IMR-90 (cell line): Measurements from ENCODE around the gene CD274. TPM values are rescaled to one million over a fixed set of nuclear protein-coding genes. Genes with fewer than 3 reads are reported as not detected.
A peak's percentile ranks its signal among the peaks of the same experiment; 100 is the strongest.

Experiments used
- ATAC-seq: fragments of 200-7000 bp; cut with Tn5 transposase; 2 replicates; pipeline ENCODE4 v1.9.1; 2020; ENCODE audit warnings: low read depth, mild to moderate bottlenecking, moderate library complexity
- BruUV-seq: library from RNA; stranded (reverse); fragments of 400-500 nt; replicated peaks from 2 replicates; lab custom pipeline; 2021; lab: Mats Ljungman, UMichigan
- CTCF ChIA-PET: fragments of 300-600 bp; formaldehyde crosslinking; extraction: SDS; loops from one replicate; lab custom pipeline; 2021; ENCODE audit warnings: antibody characterized with exemption; lab: Yijun Ruan, JAX
- POLR2A ChIA-PET: fragments of 300-600 bp; sonication (Branson Sonifier 250); formaldehyde crosslinking; loops from one replicate; lab custom pipeline; 2022; ENCODE audit warnings: antibody characterized with exemption; ENCODE audit not compliant: unreplicated experiment; lab: Charles Lee
- DNase-seq: peaks from one replicate; pipeline ENCODE4 v3.0.0; 2013
- H2AFZ ChIP-seq: replicated peaks from 2 replicates; pipeline ENCODE3; 2013; ENCODE audit warnings: low read length, mild to moderate bottlenecking; ENCODE audit not compliant: poor library complexity
- H2AK5ac ChIP-seq: 2 replicates; pipeline ENCODE4 v1.6.1; 2013; ENCODE audit warnings: low read depth, low read length, inconsistent platforms
- H2AK9ac ChIP-seq: replicated peaks from 2 replicates; pipeline ENCODE3; 2013; ENCODE audit warnings: mild to moderate bottlenecking, low read depth, low read length, moderate library complexity; ENCODE audit not compliant: poor library complexity
- H2BK120ac ChIP-seq: 2 replicates; pipeline ENCODE4 v1.6.1; 2013; ENCODE audit warnings: low read depth, low read length, inconsistent platforms
- H2BK15ac ChIP-seq: 3 replicates; pipeline ENCODE4 v1.6.1; 2013; ENCODE audit warnings: low read depth, low read length, inconsistent platforms
- H2BK20ac ChIP-seq: 2 replicates; pipeline ENCODE4 v1.6.1; 2013; ENCODE audit warnings: low read depth, mild to moderate bottlenecking, inconsistent platforms, low read length, moderate library complexity
- H2BK5ac ChIP-seq: 2 replicates; pipeline ENCODE4 v1.6.1; 2013; ENCODE audit warnings: mild to moderate bottlenecking, low read depth, low read length, inconsistent platforms; ENCODE audit not compliant: poor library complexity, severe bottlenecking
- H3K14ac ChIP-seq: replicated peaks from 2 replicates; pipeline ENCODE4 v1.6.1; 2013; ENCODE audit warnings: low read depth, low read length, inconsistent platforms
- H3K18ac ChIP-seq: 2 replicates; pipeline ENCODE4 v1.6.1; 2013; ENCODE audit warnings: low read depth, low read length, control low read depth
- H3K23ac ChIP-seq: 2 replicates; pipeline ENCODE4 v1.6.1; 2013; ENCODE audit warnings: low read depth, low read length, inconsistent platforms
- H3K27ac ChIP-seq: 2 replicates; pipeline ENCODE4 v1.5.1; 2013; ENCODE audit warnings: mild to moderate bottlenecking, control low read depth, low read length; ENCODE audit not compliant: insufficient read depth
- H3K27me3 ChIP-seq: 2 replicates; pipeline ENCODE4 v1.6.1; 2013; ENCODE audit warnings: low read length; ENCODE audit not compliant: control insufficient read depth, insufficient read depth
- H3K36me3 ChIP-seq: 2 replicates; pipeline ENCODE4 v1.6.1; 2013; ENCODE audit warnings: low read length, mixed read lengths; ENCODE audit not compliant: control insufficient read depth, insufficient read depth
- H3K4ac ChIP-seq: 2 replicates; pipeline ENCODE4 v1.6.1; 2013; ENCODE audit warnings: low read depth, low read length, inconsistent platforms
- H3K4me1 ChIP-seq: 2 replicates; pipeline ENCODE4 v1.6.1; 2013; ENCODE audit warnings: low read length, mixed read lengths; ENCODE audit not compliant: control insufficient read depth, insufficient read depth
- H3K4me2 ChIP-seq: 2 replicates; pipeline ENCODE4 v1.6.1; 2013; ENCODE audit warnings: low read depth, mild to moderate bottlenecking, control low read depth, low read length, moderate library complexity
- H3K4me3 ChIP-seq: 2 replicates; pipeline ENCODE4 v1.5.1; 2013; ENCODE audit warnings: low read depth, mild to moderate bottlenecking, control low read depth, low read length, moderate library complexity; ENCODE audit not compliant: insufficient read depth
- H3K56ac ChIP-seq: 2 replicates; pipeline ENCODE4 v1.6.1; 2013; ENCODE audit warnings: low read length, inconsistent platforms; ENCODE audit not compliant: insufficient read depth; ENCODE audit errors: extremely low read depth
- H3K79me1 ChIP-seq, 2 experiments: 2 replicates each; pipeline ENCODE4 v1.6.1; 2013; ENCODE audit warnings: low read length in 2 of 2, inconsistent platforms in 1 of 2, low read depth in 1 of 2
- H3K9ac ChIP-seq: 2 replicates; pipeline ENCODE4 v1.6.1; 2013; ENCODE audit warnings: low read depth, low read length, control low read depth
- H3K9me1 ChIP-seq: 2 replicates; pipeline ENCODE4 v1.6.1; 2013; ENCODE audit warnings: low read length, inconsistent platforms; ENCODE audit not compliant: insufficient read depth
- H3K9me3 ChIP-seq: 2 replicates; pipeline ENCODE4 v1.6.1; 2013; ENCODE audit warnings: low read length; ENCODE audit not compliant: control insufficient read depth, insufficient read depth
- H4K20me1 ChIP-seq: 2 replicates; pipeline ENCODE4 v1.6.1; 2013; ENCODE audit warnings: low read length, inconsistent platforms; ENCODE audit not compliant: insufficient read depth
- H4K5ac ChIP-seq: 2 replicates; pipeline ENCODE4 v1.6.1; 2013; ENCODE audit warnings: mild to moderate bottlenecking, low read depth, low read length, control low read depth
- H4K8ac ChIP-seq, 2 experiments: 2 replicates each; pipeline ENCODE4 v1.6.1; 2013; ENCODE audit warnings: low read depth in 2 of 2, low read length in 2 of 2, control low read depth in 1 of 2, inconsistent platforms in 1 of 2
- H4K91ac ChIP-seq: 2 replicates; pipeline ENCODE4 v1.6.1; 2013; ENCODE audit warnings: low read depth, low read length, inconsistent platforms; ENCODE audit not compliant: insufficient read depth
- BHLHE40 ChIP-seq: fragments of 150-350 bp; IDR thresholded peaks from 2 replicates; pipeline ENCODE4 v1.6.1; 2016; ENCODE audit warnings: mild to moderate bottlenecking, low read depth, low read length
- CEBPB ChIP-seq: IDR thresholded peaks from 2 replicates; pipeline ENCODE4 v1.6.1; 2012; ENCODE audit warnings: low read depth, low read length, improper control_type of control experiment
- CHD1 ChIP-seq: IDR thresholded peaks from 2 replicates; pipeline ENCODE4 v1.6.1; 2012; ENCODE audit warnings: low read depth, low read length, improper control_type of control experiment
- CTCF ChIP-seq: conservative IDR thresholded peaks from 2 replicates; pipeline ENCODE4 v1.5.1; 2012; ENCODE audit warnings: mild to moderate bottlenecking, low read depth, low read length, improper control_type of control experiment
- ELK1 ChIP-seq: fragments of 150-350 bp; IDR thresholded peaks from 2 replicates; pipeline ENCODE4 v1.6.1; 2016; ENCODE audit warnings: low read depth, mild to moderate bottlenecking, low read length, moderate library complexity, borderline replicate concordance
- FOS ChIP-seq: fragments of 150-350 bp; IDR thresholded peaks from 2 replicates; pipeline ENCODE4 v1.6.1; 2016; ENCODE audit warnings: low read depth, low read length
- MAFK ChIP-seq: IDR thresholded peaks from 2 replicates; pipeline ENCODE4 v1.6.1; 2012; ENCODE audit warnings: low read depth, low read length, improper control_type of control experiment
- MXI1 ChIP-seq: IDR thresholded peaks from 2 replicates; pipeline ENCODE4 v1.6.1; 2012; ENCODE audit warnings: low read depth, mild to moderate bottlenecking, low read length, moderate library complexity, borderline replicate concordance
- NFE2L2 ChIP-seq: fragments of 150-350 bp; IDR thresholded peaks from 2 replicates; pipeline ENCODE4 v1.6.1; 2016; ENCODE audit warnings: low read depth, mild to moderate bottlenecking, low read length
- RCOR1 ChIP-seq: IDR thresholded peaks from 2 replicates; pipeline ENCODE4 v1.6.1; 2012; ENCODE audit warnings: mild to moderate bottlenecking, low read length, improper control_type of control experiment; ENCODE audit not compliant: insufficient replicate concordance
- RFX5 ChIP-seq: IDR thresholded peaks from 2 replicates; pipeline ENCODE4 v1.8.0; 2012; ENCODE audit warnings: low read depth, mild to moderate bottlenecking, low read length, moderate library complexity
- SMC3 ChIP-seq: fragments of 150-350 bp; IDR thresholded peaks from 2 replicates; pipeline ENCODE4 v1.6.1; 2016; ENCODE audit warnings: low read depth, mild to moderate bottlenecking, antibody characterized with exemption, low read length, moderate library complexity
- WGBS, 2 experiments: methylation state at CpG; one replicate each; pipeline versions ENCODE4 v1.1.5 to v1.1.7; 2013; ENCODE audit warnings: missing lambda C conversion rate in 2 of 2; ENCODE audit not compliant: insufficient read length in 1 of 2; ENCODE audit errors: extremely low coverage in 2 of 2; 5-methylcytosine and 5-hydroxymethylcytosine counted together
- dilution Hi-C: fragments of 300-500 bp; cut with HindIII; formaldehyde crosslinking; loops from one replicate; pipeline ENCODE4 v1.14.3; 2018; ENCODE audit warnings: low sequenced_read_pairs; ENCODE audit not compliant: unreplicated experiment
- in situ Hi-C: fragments of 300-500 bp; cut with MboI; formaldehyde crosslinking; loops from 3 replicates; pipeline ENCODE4 v1.14.3; 2019; ENCODE audit warnings: low sequenced_read_pairs, inconsistent platforms, mixed read lengths
- intact Hi-C: fragments of 100-400 bp; cut with micrococcal nuclease; formaldehyde crosslinking; loops from 2 replicates; pipeline ENCODE4 v1.10.0; 2022
- polyA plus RNA-seq, 3 experiments: library from polyadenylated mRNA; depleted of rRNA; stranded (reverse); fragments of >200 nt; gene quantifications; 2 replicates each; pipeline ENCODE4 v1.2.3, GENCODE V29; 2012; ENCODE audit warnings: low replicate concordance in 1 of 3
- total RNA-seq: library from RNA; depleted of rRNA; stranded (reverse); fragments of >200 nt; gene quantifications from 2 replicates; pipeline ENCODE4 v1.2.3, GENCODE V29; 2012

The CD274 gene
- total and polyA plus RNA-seq, 2 of the 4 experiments (the other 2 are of a cell fraction), result 17.4 to 19.4 TPM

- peak overlapping the region; percentile 32; the same call in 1 of the 2 replicates for H3K4ac ChIP-seq
- peaks cover 16% of the 10 kb centered on the region for H3K9me1 ChIP-seq
- no peak overlapping the region for H3K4me3 ChIP-seq
- peak overlapping the region; percentile 54; the same call in 1 of the 2 replicates for H4K91ac ChIP-seq
- H3K36me3 ChIP-seq, result no peaks in the 10 kb centered on the region; the same call in 1 of the 2 replicates
- peaks cover 19% of the 10 kb centered on the region for H3K4me1 ChIP-seq
- H3K18ac ChIP-seq, result peak overlapping the region; percentile 34
- H2AK9ac ChIP-seq, result no peak overlapping the region
- H3K9me3 ChIP-seq, result no peaks in the 10 kb centered on the region
- in situ Hi-C loops, result loop anchor here (5.0 kb wide), 1 partner anchor 73 kb away; no protein-coding TSS in a partner anchor
- intact Hi-C loops, result no loop called here
- H2BK120ac ChIP-seq, result peak overlapping the region; percentile 55
- dilution Hi-C loops, result no loop called here
- H4K20me1 ChIP-seq, result no peaks in the 10 kb centered on the region
- no peak for ATAC-seq
- no peaks in the 10 kb centered on the region for H3K27me3 ChIP-seq
- 100% methylated on average over 2 of the region's 6 CpGs; no CpG with 5 or more reads in 1 of the 2 experiments for WGBS, 2 experiments
- H2AK5ac ChIP-seq, result peak overlapping the region; percentile 47; the same call in 1 of the 2 replicates
- peak overlapping the region; percentile 34; the same call in 1 of the 2 replicates for H3K14ac ChIP-seq
- H2BK15ac ChIP-seq, result 0 out of 3 replicates have a peak overlapping the region, but pooled peaks have one; percentile 23
- peak overlapping the region; percentile 86 for H2BK5ac ChIP-seq
- peak overlapping the region; percentile 59 for H3K27ac ChIP-seq
- CTCF ChIA-PET, result interaction anchor here (2.1 kb wide), 1 partner anchor 12 kb away, joined by 6 read pairs; no protein-coding TSS in a partner anchor
- no peak overlapping the region; the same call in 1 of the 2 replicates for H4K5ac ChIP-seq
- no TSS peak for BruUV-seq
- POLR2A ChIA-PET, result no interaction called here
- no peak overlapping the region for H3K23ac ChIP-seq
- no peak overlapping the region for H3K9ac ChIP-seq
- H2BK20ac ChIP-seq, result peak overlapping the region; percentile 23; the same call in 1 of the 2 replicates
- peaks cover 68 to 78% of the 10 kb centered on the region in 2 experiments for H3K79me1 ChIP-seq
- no peak for DNase-seq
- no peak overlapping the region for H3K56ac ChIP-seq
- TF ChIP-seq MAFK (no peak), FOS (no peak), CTCF (no peak), BHLHE40 (no peak), RFX5 (no peak), CEBPB (no peak), MXI1 (no peak), RCOR1 (no peak), SMC3 (no peak), CHD1 (no peak), NFE2L2 (no peak), ELK1 (no peak)
- no peak overlapping the region for H2AFZ ChIP-seq
- peak overlapping the region; percentile 37 to 40; a peak in 3 of 4 replicates for H4K8ac ChIP-seq
- H3K4me2 ChIP-seq, result no peak overlapping the region
Measured at GRCh38 chr9:5514617-5515260, 64.4 kb downstream of the CD274 start.
